Mammary epithelial cell (primary cell): Measurements from ENCODE around the gene FERMT1.

ENCODE experiments used
- EZH2 ChIP-seq: IDR thresholded peaks from 2 replicates; pipeline ENCODE4 v1.6.1; 2012; ENCODE audit warnings: low read length, inconsistent platforms, borderline replicate concordance
- TF ChIP-seq, protein P1 (sequence below), 2 donors: IDR thresholded peaks in 1 of 2; conservative IDR thresholded peaks in 1 of 2; 2 replicates each; pipeline ENCODE4 v1.5.1; 2011 to 2012; ENCODE audit warnings: inconsistent platforms in 2 of 2, low read length in 2 of 2, mild to moderate bottlenecking in 2 of 2, control low read depth in 1 of 2, low read depth in 1 of 2; ENCODE audit not compliant: insufficient read depth in 1 of 2; ENCODE audit errors: extremely low read depth in 1 of 2

DNA sequence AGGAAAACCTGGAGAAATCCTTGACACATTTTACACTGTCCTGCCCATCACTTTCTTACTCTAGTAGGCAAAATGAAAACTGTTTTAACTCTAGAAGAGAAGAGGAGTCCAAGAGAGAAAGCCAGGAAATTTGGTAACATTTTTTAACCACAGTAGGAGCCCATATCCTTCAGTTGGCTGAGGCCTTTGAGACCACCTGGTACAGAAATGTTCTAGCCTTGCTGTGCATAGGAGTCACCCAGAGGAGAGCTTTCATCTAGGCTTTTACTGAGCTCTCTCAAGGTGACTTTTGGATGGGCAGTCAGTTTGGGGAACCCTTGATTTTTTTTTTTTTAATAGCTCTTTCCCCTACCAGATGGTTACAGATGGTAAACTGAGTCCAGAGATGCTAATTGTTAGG lies 94.0 kb downstream of the FERMT1 start:
- TF ChIP-seq, protein P1, sequence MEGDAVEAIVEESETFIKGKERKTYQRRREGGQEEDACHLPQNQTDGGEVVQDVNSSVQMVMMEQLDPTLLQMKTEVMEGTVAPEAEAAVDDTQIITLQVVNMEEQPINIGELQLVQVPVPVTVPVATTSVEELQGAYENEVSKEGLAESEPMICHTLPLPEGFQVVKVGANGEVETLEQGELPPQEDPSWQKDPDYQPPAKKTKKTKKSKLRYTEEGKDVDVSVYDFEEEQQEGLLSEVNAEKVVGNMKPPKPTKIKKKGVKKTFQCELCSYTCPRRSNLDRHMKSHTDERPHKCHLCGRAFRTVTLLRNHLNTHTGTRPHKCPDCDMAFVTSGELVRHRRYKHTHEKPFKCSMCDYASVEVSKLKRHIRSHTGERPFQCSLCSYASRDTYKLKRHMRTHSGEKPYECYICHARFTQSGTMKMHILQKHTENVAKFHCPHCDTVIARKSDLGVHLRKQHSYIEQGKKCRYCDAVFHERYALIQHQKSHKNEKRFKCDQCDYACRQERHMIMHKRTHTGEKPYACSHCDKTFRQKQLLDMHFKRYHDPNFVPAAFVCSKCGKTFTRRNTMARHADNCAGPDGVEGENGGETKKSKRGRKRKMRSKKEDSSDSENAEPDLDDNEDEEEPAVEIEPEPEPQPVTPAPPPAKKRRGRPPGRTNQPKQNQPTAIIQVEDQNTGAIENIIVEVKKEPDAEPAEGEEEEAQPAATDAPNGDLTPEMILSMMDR (conservative IDR thresholded peaks at IDR 0.05 in 1 of 2, IDR thresholded peaks at IDR 0.05 in 1 of 2; ENCODE audit: extremely low read depth in 1 of 2, insufficient read depth in 1 of 2, low read depth in 1 of 2, low read length in 2 of 2) = no peak
- TF ChIP-seq EZH2 = no peak
